Central memory CD4-positive, alpha-beta T cell (primary cell): Measurements from ENCODE around the gene ETS2.

ENCODE experiments used
- DNase-seq: peaks from one replicate; pipeline ENCODE4 v3.0.0; 2022

ETS2 gene

GRCh38 chr21:38780879-38781278, 24.9 kb upstream of the ETS2 start:
- no peak for DNase-seq

- DNase-seq: no peak
These were observed 21.1 kb upstream of the ETS2 start for GRCh38 chr21:38784458-38785266.

DNA sequence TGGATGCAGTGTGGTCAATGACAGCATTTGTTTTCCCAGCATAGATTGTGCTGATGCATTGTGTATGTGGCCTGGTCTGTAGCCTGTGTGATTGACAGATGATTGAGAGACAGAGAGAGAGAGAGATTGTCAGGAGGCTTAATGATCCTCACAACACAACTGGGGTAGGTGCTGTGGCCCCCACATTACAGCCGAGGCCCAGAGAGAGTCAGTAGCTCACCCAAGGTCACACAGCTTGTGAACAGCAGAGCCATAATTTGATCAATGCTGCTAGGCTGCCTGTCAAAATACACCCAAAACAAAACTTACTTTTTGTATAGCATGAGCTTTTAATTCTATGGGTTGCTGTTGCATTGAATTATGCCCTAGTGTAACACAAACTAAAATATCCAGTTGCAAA, 20.2 kb upstream of the ETS2 start:
- DNase-seq: no peak

GRCh38 chr21:38787016-38787415, 18.7 kb upstream of the ETS2 start:
- no peak for DNase-seq

DNA sequence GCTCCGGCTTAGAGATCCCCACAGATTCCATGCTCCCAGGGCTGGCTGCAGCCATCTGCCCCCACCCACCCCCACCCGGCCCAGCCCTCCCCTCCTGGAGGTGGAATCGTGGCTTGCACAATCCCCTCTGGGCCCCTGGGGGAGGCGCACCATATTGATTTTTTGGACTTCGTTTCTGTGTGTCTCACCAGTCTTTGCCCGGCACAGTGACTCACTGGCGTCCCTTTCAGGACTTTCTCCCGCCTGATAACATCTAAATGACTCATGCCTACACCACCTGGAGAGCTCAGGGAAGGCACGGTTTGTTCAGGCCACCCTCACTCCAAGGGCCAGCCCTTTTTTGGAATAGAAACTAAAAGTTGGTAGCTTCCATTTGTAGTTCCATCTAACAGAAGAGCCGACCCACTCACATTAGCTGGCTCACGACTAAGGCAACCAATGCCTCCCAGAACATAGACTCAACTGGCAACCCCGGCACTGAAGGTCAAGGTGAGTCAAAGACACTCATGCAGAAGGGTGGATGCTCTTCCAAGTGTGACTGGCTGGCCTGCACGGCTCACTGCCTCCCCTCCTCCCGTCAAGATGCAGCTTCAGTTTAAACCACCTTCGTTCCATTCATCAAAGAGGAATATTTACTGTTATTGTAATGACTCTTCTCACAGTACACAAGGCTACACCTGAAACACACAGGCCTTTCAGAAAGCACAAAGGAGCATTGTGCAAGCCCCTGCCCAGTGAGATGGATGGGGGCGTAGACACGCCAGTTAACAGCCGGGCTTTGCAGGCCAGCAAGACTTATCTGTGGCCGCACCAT, 18.1 kb upstream of the ETS2 start:
- DNase-seq: no peak

GRCh38 chr21:38788275-38788905, 17.3 kb upstream of the ETS2 start:
- DNase-seq: no peak

DNA sequence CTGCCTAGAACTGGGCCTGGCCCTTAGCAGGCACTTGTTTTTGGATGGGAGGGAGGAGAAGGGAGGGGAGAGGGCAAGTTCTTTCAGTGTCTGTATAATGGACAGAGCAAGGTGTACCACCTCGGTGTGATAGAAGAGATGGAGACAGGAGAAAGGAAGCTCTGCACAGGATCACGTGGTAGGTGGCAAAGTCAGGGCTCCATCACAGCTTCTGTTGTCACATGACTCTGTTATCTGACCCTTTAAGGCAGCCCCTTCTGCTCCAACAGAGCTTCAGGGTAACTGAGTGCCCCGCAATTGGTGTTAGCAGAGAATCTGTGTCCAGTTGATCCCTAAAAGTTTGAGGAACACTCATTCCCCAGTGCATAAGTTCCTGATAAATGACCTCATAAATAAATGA, 16.5 kb upstream of the ETS2 start:
- no peak for DNase-seq

GRCh38 chr21:38790059-38790458, 15.7 kb upstream of the ETS2 start:
- no peak for DNase-seq

GRCh38 chr21:38790961-38791360, 14.8 kb upstream of the ETS2 start:
- no peak for DNase-seq

DNA sequence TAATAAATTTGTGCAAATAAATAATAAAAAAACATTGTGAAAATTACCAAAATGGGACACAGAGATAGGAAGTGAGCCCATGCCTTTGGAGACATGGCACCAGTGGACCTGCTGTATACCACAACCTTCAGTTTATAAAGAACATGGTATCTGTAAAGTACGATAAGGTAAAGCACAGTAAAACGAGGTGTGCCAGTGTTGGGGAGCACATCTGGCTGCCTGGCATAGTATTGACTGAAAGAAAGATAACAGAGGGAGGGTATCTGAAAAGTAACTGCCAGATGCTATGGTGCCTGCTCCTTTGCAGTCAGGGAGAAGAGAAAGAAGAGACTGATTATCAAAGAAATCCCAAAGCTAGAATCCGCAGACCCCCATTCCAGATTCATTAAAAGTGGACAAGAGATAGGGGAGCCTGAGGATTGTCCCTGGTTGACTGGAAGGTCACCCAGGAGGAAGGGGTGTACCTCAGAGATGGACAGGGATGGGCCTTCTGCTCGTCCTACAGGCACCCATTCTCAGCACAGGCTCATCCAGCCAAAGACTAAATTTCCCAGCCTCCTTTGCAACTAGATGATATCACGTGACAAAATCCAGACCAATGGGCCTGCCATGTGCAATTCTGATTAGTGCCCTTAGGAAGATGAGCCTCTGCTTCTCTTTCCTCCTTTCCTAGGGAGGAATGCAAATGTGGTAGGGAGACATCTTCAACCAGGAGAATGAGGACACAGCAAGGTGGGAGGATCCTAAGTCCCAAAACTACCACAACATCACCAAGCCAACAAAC, 12.9 kb upstream of the ETS2 start:
- DNase-seq: no peak

DNA sequence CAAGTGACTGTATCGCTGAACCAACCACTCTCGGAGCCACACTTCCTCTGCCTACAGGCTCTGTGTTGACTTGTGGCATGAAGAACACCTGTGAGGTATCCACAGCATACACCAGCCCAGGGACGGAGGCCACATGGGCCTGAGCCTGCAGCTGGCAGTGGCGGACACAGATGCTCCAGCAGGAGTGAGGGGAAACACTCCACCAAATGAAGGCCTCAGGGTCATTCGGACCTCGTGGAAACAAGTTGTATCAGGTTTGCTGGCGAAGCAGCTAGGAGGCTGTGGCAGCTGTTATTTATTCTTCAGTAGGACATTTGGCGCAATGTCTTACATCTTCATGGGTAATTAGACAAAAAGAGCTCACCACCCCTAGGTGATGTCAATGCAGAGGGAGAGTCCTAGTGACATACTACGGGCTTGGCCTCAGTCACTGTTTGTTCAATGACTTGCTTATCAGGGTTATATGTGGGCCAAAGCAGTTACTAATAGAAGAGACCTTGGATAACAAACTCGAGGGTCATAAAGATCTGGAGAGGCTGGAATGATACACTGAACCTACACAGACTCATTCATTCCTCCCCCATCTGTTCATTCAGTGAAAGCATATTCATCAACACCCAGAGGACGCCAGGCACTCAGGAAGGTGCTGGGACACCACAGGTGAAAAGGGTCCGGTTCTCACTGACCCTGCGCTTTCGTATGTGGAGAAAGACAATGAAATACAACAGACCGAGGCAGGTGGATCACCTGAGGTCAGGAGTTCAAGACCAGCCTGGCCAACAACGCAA, 11.6 kb upstream of the ETS2 start:
- no peak for DNase-seq

DNA sequence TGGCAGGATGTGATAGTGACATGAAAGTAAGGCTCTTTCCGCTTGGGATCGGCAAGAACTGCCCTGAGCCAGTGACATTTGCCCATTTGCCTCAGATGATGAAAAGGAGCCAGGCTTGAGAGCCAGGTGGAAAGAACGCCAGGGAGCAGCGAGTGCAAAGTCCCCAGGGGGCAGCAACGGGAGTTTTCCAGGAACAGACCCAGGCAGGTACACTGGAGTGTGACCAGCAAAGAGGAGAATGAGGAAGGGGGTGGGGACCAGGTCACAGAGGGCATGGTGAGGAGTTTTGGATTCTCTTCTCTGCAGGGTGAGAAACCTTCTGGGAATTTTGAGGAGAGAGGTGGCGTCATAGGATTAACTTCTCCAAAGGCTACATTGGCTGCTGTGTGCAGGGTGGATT, 10.8 kb upstream of the ETS2 start:
- no peak for DNase-seq

DNA sequence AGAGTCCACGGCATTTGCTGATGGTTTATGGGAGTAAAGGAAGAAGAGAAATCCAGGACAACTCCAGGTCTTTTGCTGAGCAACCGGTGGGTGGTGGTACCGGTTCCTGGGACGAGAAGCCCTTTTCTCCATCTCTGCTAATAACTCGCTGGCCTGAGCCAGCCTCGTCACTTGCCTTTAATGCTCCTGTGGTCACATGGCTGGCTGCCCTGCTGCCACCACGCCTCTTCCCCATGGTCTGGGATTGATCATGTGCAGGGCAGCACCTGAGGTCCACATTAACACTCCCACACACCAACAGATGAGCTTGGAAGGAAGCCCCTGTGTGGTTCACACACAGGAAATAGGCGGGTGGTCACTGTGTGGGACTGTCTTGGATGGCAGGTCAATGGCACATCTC, 10.3 kb upstream of the ETS2 start:
- no peak for DNase-seq

DNA sequence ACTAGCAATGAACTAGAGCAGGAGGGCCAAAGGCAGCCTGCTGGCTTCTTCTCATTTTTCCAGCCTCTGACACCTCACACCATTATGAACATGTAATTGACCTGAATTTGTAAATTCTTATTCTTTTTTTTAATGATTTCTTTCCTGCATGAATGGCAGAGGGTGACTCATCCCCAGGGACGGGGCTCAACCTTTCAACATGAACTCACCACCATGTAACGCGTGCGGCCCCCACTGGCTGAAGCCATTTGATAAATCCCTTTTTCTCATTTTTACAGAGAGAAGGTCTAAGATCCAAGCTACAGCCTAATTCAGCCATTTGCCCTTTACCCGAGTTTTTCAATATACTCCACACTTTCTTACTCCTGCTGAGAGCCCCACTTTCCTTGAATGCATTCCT, 9.3 kb upstream of the ETS2 start:
- no peak for DNase-seq

GRCh38 chr21:38797470-38797869, 8.3 kb upstream of the ETS2 start:
- no peak for DNase-seq

GRCh38 chr21:38798081-38798480, 7.6 kb upstream of the ETS2 start:
- DNase-seq: no peak

GRCh38 chr21:38798481-38798882, 7.2 kb upstream of the ETS2 start:
- DNase-seq: no peak

GRCh38 chr21:38800046-38800758, 5.5 kb upstream of the ETS2 start:
- DNase-seq: no peak

- DNase-seq: no peak
These were observed 4.6 kb upstream of the ETS2 start for GRCh38 chr21:38800924-38801744.
